Spleen (tissue), 11 donors: ENCODE measurements around the gene NDP. TPM values are rescaled to one million over a fixed set of nuclear protein-coding genes. Genes with fewer than 3 reads are reported as not detected.

Source experiments
- DNase-seq: peaks from one replicate; pipeline ENCODE4 v3.0.0-alpha.2; 2020
- H3K27ac ChIP-seq, 8 donors: fragments of 200-600 bp; sonication (generic) in 7 of 8; 1 replicate in 4 of 8; 2 replicates in 4 of 8; pipeline versions ENCODE4 v1.5.0 to v1.8.0; 2016 to 2021; ENCODE audit warnings: inconsistent platforms in 4 of 8, mild to moderate bottlenecking in 4 of 8, moderate library complexity in 1 of 8
- H3K27me3 ChIP-seq, 7 donors: fragments of 200-600 bp; sonication (generic) in 6 of 7; replicated peaks in 1 of 7; 1 replicate in 4 of 7; 2 replicates in 3 of 7; pipeline versions ENCODE4 v1.5.0 to v1.8.0; 2016 to 2021; ENCODE audit warnings: inconsistent platforms in 3 of 7, mild to moderate bottlenecking in 1 of 7
- H3K36me3 ChIP-seq, 6 donors: fragments of 200-600 bp; sonication (generic) in 5 of 6; 1 replicate in 4 of 6; 2 replicates in 2 of 6; pipeline versions ENCODE4 v1.5.0 to v1.8.0; 2016 to 2021; ENCODE audit warnings: inconsistent platforms in 2 of 6
- H3K4me1 ChIP-seq, 6 donors: fragments of 200-600 bp; sonication (generic) in 5 of 6; 1 replicate in 3 of 6; 2 replicates in 3 of 6; pipeline versions ENCODE4 v1.5.0 to v1.8.0; 2016 to 2021; ENCODE audit warnings: inconsistent platforms in 3 of 6
- H3K4me3 ChIP-seq, 8 donors: fragments of 200-600 bp; sonication (generic) in 7 of 8; 1 replicate in 4 of 8; 2 replicates in 4 of 8; pipeline versions ENCODE4 v1.5.0 to v1.8.0; 2016 to 2021; ENCODE audit warnings: inconsistent platforms in 4 of 8, mild to moderate bottlenecking in 4 of 8, moderate library complexity in 2 of 8
- H3K9me3 ChIP-seq, 8 donors: fragments of 200-600 bp; sonication (generic) in 7 of 8; 1 replicate in 4 of 8; 2 replicates in 4 of 8; pipeline versions ENCODE4 v1.5.0 to v1.8.0; 2016 to 2021; ENCODE audit warnings: inconsistent platforms in 4 of 8
- POLR2A ChIP-seq, 3 donors: fragments of 450-650 bp; IDR thresholded peaks; one replicate each; pipeline ENCODE4 v1.5.1; 2017; ENCODE audit warnings: antibody characterized with exemption in 3 of 3, mild to moderate bottlenecking in 1 of 3
- POLR2AphosphoS5 ChIP-seq, 3 donors: sonication (generic); formaldehyde crosslinking; IDR thresholded peaks; one replicate each; pipeline ENCODE4 v1.5.1; 2017; ENCODE audit warnings: antibody characterized with exemption in 3 of 3
- WGBS, 5 donors: extraction: QIAGEN DNeasy Blood & Tissue Kit in 3 of 5; methylation state at CpG; one replicate each; pipeline versions ENCODE4 v1.1.5 to v1.1.7; 2013 to 2018; 5-methylcytosine and 5-hydroxymethylcytosine counted together
- intact Hi-C: fragments of 100-400 bp; cut with DNase I; formaldehyde crosslinking; loops from one replicate; pipeline ENCODE4 v1.15.0; 2023; ENCODE audit warnings: low total_unique reads
- polyA plus RNA-seq, 3 donors: library from polyadenylated mRNA; stranded (reverse); fragments of 200-250 nt; gene quantifications; one replicate each; pipeline ENCODE4 v1.2.1, GENCODE V29; 2013
- total RNA-seq, 7 donors: library from RNA; depleted of rRNA in 3 of 7; stranded (reverse); fragments of >200 nt in 3 of 7; fragmentation: NEBNext Ultra II Directional in 4 of 7; extraction: Animal tissue kit (Norgen Biotek cat#: 25700) in 4 of 7; gene quantifications; one replicate each; pipeline versions ENCODE4 v1.1.0 to v1.2.1, GENCODE V29; 2016 to 2021
- TF ChIP-seq, protein P1 (sequence below), 11 experiments: fragments of 200-600 bp in 7 of 11; fragments of 450-650 bp in 4 of 11; sonication (generic) in 4 of 11; IDR thresholded peaks in 8 of 11; conservative IDR thresholded peaks in 3 of 11; 1 replicate in 7 of 11; 2 replicates in 4 of 11; pipeline versions ENCODE4 v1.4.0 to v1.8.0; 2016 to 2021; ENCODE audit warnings: antibody characterized with exemption in 11 of 11, inconsistent platforms in 4 of 11, mild to moderate bottlenecking in 1 of 11
- donor health status: healthy with polysubstance abuse.
- donor health status: DM: no; HTN: no; CAD: no; lungs with moderate emphysema.
- donor health status: DM: no; HTN: no; CAD: no.
- donor health status: Bipolar disorder and iron deficiency.
- donor health status: healthy.
- donor health status: DM: no; HTN: no; CAD: no.
- donor health status: DM: yes; HTN: yes; CAD: no.

The NDP gene
- total and polyA plus RNA-seq, 10 donors = 0.04 to 0.55 (median 0.37) TPM; not detected in 6

DNA sequence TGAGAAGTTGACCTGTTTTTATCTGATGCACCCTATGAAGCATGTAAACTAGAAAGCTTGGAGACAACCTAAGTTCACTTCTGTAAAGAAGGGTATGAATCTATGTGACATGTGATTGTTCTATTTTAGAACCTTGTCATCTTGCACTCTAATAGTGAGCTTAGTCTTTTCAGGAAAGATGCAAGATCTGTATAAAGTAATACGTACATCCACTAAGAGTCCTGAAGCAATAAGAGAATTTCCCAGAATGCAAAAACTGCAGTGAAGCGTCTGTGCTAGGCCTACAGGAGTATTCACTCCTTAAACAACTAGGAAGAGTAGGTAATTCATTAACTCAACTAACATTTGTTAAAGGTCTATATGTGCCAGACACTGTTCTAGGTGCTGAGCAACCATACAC lies 23.3 kb upstream of the NDP start:
- DNase-seq = no peak
- Histone ChIP-seq H3K27ac (no peak overlapping the region), H3K9me3 (no peaks in the 10 kb centered on the region), H3K4me1 (no peaks in the 10 kb centered on the region), H3K36me3 (no peaks in the 10 kb centered on the region), H3K27me3 (no peaks in the 10 kb centered on the region), H3K4me3 (no peak overlapping the region)
- intact Hi-C loops = no loop called here
- TF ChIP-seq POLR2AphosphoS5 (IDR thresholded peaks at IDR 0.05) = no peak
- TF ChIP-seq, protein P1, sequence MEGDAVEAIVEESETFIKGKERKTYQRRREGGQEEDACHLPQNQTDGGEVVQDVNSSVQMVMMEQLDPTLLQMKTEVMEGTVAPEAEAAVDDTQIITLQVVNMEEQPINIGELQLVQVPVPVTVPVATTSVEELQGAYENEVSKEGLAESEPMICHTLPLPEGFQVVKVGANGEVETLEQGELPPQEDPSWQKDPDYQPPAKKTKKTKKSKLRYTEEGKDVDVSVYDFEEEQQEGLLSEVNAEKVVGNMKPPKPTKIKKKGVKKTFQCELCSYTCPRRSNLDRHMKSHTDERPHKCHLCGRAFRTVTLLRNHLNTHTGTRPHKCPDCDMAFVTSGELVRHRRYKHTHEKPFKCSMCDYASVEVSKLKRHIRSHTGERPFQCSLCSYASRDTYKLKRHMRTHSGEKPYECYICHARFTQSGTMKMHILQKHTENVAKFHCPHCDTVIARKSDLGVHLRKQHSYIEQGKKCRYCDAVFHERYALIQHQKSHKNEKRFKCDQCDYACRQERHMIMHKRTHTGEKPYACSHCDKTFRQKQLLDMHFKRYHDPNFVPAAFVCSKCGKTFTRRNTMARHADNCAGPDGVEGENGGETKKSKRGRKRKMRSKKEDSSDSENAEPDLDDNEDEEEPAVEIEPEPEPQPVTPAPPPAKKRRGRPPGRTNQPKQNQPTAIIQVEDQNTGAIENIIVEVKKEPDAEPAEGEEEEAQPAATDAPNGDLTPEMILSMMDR (IDR thresholded peaks at IDR 0.05 in 8 of 11, conservative IDR thresholded peaks at IDR 0.05 in 3 of 11) = no peak
- TF ChIP-seq POLR2A (IDR thresholded peaks at IDR 0.05) = no peak
- 71 to 94% (median 93%) methylated on average over 2 of the region's 2 CpGs for WGBS, 5 donors

DNA sequence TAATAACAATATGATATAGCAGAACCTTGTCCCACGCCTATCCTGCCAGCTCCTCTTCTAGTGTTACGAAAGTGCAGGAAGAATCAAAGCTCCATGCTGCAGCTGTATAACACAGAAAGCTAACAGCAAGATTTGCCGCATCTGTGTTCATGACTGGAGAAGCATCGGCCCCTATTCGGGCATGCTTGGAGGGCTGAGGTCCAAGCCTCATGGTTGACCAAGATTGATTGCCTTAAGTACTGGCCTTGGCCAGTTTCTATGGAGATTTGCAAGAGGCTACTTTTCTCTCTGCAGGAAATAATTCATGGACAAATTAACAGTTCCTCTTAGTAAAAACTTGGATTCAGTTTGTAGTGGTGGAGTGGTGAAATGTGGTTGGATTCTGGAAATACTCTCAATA lies 12.9 kb upstream of the NDP start:
- TF ChIP-seq, protein P1 (IDR thresholded peaks at IDR 0.05 in 8 of 11, conservative IDR thresholded peaks at IDR 0.05 in 3 of 11) = no peak
- intact Hi-C loops = no loop called here
- DNase-seq = no peak
- H3K9me3 ChIP-seq = no peaks in the 10 kb centered on the region
- H3K27me3 ChIP-seq = no peaks in the 10 kb centered on the region
- H3K36me3 ChIP-seq = no peaks in the 10 kb centered on the region
- no peaks in the 10 kb centered on the region for H3K4me1 ChIP-seq
- 75 to 83% (median 78%) methylated on average over 5 of the region's 5 CpGs for WGBS, 5 donors
- H3K27ac ChIP-seq = no peak overlapping the region
- no peak overlapping the region for H3K4me3 ChIP-seq

DNA sequence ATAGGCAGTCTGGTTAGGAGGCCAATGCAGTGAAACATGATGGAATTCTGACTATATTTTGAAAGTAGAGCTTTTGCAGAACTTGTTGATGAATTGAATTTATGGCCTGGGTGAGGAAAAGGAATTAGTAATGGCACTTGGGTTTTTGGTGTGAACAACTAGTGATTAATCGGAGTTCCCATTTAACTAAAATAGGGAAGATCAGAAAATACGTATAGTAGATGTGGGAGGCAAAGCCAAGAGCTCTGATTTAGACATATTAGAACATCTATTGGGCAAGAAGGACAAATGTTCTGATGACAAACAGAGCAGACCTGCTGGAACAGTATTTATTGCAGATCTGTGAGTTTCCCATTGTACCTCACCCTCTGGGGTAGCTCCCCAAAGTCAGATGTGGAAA lies 12.3 kb upstream of the NDP start:
- DNase-seq = no peak
- Histone ChIP-seq H3K27me3 (no peaks in the 10 kb centered on the region), H3K27ac (no peak overlapping the region), H3K9me3 (no peaks in the 10 kb centered on the region), H3K36me3 (no peaks in the 10 kb centered on the region), H3K4me1 (no peaks in the 10 kb centered on the region), H3K4me3 (no peak overlapping the region)
- TF ChIP-seq POLR2A (IDR thresholded peaks at IDR 0.05) (no peak), POLR2AphosphoS5 (IDR thresholded peaks at IDR 0.05) (no peak)
- 81 to 100% (median 89%) methylated on average over 2 of the region's 2 CpGs for WGBS, 5 donors
- intact Hi-C loops = no loop called here

DNA sequence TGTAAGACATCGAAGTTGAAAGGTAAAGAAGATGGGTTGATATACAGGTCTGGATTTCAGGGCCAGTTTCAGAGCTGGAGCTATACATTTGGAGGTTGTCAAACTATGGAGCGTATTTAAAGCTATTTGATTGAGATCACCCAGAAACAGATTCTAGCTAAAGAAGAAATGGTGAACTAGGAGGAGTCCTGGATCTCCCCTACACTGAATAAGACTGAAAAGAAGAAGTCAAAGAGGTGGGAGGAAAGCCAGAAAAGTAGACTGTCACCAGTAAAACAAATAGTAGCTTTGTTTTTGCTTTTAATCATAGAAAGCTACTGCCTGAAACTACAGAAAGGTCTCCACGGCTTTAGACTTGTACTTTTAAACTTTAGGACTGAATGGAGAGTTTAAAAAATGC lies 5.0 kb upstream of the NDP start:
- 68 to 91% (median 83%) methylated on average over 3 of the region's 3 CpGs for WGBS, 5 donors

More for the DNA sequence above, 5.0 kb upstream of the NDP start:
- no peak for DNase-seq
- Histone ChIP-seq H3K9me3 (no peaks in the 10 kb centered on the region), H3K27ac (no peak overlapping the region), H3K27me3 (peaks cover 0 to 30% (median 7%) of the 10 kb centered on the region in 7 donors), H3K4me1 (peaks cover 0 to 6% (median 2%) of the 10 kb centered on the region in 6 donors), H3K4me3 (no peak overlapping the region), H3K36me3 (no peaks in the 10 kb centered on the region)
- intact Hi-C loops = no loop called here
- TF ChIP-seq POLR2A (IDR thresholded peaks at IDR 0.05) = no peak
- TF ChIP-seq POLR2AphosphoS5 (IDR thresholded peaks at IDR 0.05) = no peak
- TF ChIP-seq, protein P1 (IDR thresholded peaks at IDR 0.05 in 8 of 11, conservative IDR thresholded peaks at IDR 0.05 in 3 of 11) = no peak
